Kidney capillary endothelial cell (primary cell): Measurements from ENCODE around the gene PPP3R1.

Experiments used
- DNase-seq: peaks from one replicate; pipeline ENCODE4 v3.0.0-alpha.2; 2018; ENCODE audit warnings: low spot score

Gene PPP3R1

GRCh38 chr2:68258851-68259250 lies 6.5 kb upstream of the PPP3R1 start:
- no peak for DNase-seq

DNA sequence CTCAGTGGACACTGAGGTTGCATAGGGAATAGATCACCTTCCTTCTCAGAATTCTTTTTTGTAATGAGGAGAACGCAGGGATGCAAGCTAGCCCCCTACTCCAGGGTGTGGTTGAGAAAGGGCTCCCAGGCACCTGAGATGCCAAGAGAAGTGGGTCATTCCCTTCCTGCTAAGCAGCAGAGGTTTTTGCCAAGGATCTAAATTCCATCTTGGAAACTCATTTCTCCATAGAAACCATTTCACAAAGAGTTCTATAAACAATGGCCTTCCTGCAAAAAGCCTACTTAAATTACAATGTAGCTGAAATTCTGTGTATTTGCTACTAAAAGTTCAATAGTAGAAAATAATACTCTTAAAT lies 3.7 kb upstream of the PPP3R1 start:
- DNase-seq = peak; percentile 37

DNA sequence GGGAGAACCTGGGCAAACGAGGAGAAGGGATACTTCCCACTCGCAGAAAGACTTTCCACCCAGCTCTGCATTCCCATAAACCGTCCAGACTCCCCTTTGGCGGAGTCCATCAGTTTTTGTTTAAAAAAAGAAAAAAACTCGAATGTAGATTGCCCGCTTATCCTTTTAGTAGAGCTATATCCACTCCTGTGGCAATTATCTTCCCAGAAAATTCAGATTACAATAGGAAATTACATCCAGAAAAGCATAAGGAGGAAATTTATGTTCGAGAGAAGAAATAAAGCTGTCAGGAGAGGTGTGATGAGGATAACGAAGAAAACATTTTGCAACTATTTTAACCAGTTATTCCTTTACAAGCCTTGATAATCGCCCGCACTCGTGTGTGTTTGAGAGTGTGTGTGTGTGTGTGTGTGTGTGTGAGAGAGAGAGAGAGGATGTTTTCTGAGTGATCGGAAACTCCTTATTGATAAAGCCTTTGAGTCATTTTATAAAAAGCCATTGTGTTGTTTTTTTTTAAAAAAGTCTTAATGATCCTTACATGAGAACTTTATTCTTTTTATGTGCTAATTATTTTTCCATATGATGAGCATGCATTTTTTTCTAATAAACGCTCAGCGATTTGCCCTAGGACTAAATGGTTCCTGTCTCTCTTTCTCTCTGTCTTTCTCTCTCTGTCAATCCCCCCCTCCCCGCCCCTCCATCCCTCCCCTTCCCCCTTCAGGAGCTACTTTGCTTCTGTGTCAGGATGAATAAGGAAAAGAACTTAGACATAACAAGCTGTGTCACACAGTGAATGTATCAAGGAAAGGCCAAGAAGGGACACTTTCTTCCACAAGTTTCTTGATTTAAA lies 1.1 kb upstream of the PPP3R1 start:
- DNase-seq = no peak

- DNase-seq = no peak
Measured at GRCh38 chr2:68251855-68252399, 405 bp downstream of the PPP3R1 start.

- peak; percentile 84 for DNase-seq
Measured at GRCh38 chr2:68251187-68251854, 1.0 kb downstream of the PPP3R1 start.

DNA sequence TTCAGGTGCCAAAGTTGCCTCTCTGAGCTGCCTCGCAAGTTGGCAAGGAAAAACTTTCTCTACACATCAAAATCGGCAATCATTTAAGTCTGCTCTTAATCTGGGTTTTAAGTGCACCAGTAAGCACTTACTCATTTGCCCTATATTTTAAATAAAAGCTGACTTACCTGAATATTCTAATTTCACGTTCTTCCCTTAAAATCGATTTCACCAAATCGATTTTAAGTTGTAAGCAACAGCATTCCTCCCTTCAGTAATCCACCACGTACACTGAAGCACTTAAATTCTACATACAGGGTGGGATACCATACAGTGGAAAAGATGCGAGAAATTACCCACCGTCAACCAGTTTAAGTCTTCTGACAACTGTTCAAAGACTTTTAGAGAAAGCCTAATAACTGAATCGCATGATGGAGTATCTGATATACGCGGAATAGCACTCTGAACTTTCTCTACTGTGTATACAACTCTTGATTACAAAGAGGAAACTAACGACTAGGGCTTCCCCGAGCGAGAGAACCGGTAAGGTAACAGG lies 1.6 kb downstream of the PPP3R1 start:
- no peak for DNase-seq

- DNase-seq = no peak
Measured at GRCh38 chr2:68250196-68250595, 2.1 kb downstream of the PPP3R1 start.

DNA sequence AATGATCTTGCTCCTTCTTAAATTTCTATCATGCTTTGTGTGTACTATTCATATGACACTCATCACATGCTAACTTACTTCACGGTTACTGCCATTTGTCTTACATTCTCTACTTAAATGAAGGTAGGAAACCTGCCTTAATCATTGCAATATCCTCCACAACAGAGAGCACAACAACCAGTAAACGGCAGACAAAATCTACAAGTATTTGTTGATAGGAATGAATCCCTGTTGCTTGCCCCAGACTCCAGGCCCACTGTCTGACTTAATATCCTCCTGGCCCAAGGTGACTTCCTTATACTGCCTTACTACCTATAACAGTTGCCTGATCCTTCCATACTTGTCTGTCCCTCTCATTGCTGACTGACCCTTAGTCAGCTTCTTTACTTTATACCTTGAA lies 3.5 kb downstream of the PPP3R1 start:
- no peak for DNase-seq

DNA sequence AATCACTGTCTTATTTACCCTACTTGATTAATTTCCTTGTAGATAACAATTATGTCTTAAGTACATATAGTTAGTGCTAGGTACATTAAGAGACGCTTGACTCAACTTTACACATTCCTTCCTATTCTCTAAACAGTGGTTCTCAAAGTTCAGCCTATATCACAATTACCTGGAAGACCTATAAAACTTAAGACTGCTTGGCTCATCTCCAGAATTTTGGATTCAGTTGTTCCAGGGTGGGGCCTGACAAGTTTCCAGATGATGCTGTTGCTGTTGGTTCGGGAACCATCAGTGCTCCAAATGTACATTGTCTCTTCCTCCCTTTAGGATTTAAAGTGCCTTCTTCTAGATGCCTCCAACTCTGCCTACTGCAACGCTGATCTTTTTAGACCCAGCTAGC lies 4.0 kb downstream of the PPP3R1 start:
- DNase-seq = no peak

DNA sequence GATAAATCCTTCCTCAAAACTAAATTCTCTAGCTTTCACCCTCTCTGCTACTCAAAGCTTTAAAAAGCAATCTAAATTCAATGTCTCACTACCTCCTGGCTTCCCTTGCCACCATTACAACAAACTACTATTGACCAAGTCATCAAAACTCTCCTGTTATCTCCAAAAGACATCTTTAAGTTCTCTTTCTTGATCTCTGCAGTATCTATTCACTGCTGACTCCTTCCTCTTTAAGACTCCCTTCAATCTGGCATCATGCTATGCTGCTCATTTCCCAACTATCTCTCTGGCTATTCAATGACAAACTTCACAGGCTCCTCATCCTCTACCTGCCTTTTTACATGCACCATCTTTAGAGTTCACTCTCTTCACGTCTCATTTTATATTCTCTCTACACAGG lies 5.9 kb downstream of the PPP3R1 start:
- DNase-seq = no peak

- no peak for DNase-seq
Measured at GRCh38 chr2:68245672-68246071, 6.7 kb downstream of the PPP3R1 start.

DNA sequence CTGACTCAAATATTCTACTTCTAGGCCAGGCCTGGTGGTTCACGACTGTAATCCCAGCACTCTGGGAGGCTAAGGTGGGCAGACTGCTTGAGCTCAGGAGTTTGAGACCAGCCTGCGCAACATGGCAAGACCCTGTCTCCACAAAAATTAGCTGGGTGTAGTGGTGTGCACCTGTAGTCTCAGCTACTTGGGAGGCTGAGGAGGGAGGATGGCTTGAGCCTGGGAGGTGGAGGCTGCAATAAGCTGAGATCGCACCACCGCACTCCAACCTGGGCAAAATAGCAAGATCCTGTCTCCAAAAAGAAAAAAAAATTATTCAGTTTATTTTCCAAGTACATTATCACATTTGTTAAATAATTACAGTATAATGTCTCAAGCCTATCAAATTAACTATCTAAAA lies 7.3 kb downstream of the PPP3R1 start:
- no peak for DNase-seq

DNA sequence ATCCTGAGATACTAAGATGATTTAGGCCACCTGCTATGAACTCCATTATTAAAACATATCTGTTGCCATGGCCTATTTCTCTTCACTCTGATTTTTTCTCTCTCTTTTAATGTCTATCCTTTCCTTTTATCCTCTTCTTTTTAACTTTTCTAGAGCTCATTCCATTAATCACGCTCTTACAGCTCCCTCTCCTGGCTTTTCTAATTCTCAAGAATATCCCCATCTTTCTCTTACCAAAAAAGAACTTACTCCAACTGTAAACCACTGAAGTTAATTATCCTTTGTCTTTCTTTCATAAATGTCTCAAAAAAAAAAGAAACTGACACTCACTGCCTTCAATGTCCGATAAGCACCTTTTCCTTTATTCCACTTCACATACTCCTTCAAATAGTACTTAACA lies 7.9 kb downstream of the PPP3R1 start:
- no peak for DNase-seq

DNA sequence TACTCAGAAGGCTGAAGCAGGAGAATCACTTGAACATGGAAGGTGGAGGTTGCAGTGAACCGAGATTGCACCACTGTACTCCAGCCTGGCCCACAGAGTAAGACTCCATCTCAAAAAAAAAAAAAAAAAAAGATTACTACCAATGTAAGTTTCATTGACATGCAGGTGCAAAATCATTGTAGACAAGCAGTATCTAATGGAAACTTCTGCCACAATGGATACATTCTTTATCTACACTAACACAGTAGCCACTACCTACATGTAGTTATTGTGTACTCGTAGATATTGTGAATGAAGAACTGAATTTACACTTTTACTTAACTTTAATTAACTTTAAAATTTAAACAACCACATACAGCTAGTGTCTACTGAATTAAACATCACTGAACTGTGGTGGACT lies 10.6 kb downstream of the PPP3R1 start:
- no peak for DNase-seq

GRCh38 chr2:68240446-68240845 lies 11.9 kb downstream of the PPP3R1 start:
- DNase-seq = no peak

DNA sequence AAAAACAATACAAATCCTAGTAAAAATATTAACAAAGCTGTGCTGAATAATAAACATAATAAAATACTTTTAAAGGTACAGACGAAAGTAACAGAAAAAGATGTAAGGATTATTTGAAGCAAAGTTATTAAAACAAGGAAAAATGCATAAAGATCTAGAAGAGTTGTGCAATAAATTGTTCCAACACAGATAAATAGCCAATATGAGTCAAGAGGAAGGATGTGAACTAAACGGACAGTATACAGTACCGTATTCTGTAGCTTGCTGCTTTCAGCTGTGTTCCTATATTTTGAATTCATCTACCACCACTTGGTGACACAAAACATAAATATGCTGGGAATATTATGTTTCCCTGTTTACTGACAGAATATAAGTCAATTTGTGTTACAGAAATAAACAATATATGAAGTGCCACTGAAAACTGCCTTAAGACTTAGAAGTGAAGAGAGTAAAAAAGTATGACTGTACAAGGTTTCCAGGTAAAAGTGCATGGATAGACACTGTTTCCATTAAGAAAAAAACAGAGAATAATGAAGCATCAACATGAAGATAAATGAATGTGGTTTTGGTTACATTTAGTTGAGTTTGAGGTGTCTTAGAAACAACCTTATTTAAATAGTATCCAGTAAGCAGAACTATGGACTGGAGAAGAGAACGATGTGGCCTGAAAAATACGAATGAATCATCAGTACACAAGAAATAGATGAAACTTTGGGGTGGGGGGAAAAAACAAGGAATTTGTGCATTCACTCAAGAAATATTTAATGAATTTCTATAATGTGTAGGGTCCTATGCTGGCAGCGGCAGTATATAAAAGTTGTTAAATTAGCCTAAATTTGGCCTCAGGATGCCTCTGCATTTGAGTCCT lies 13.1 kb downstream of the PPP3R1 start:
- DNase-seq = peak; percentile 54

GRCh38 chr2:68237976-68238580 lies 14.3 kb downstream of the PPP3R1 start:
- no peak for DNase-seq

GRCh38 chr2:68237404-68237803 lies 14.9 kb downstream of the PPP3R1 start:
- no peak for DNase-seq

GRCh38 chr2:68236876-68237275 lies 15.5 kb downstream of the PPP3R1 start:
- DNase-seq = no peak

DNA sequence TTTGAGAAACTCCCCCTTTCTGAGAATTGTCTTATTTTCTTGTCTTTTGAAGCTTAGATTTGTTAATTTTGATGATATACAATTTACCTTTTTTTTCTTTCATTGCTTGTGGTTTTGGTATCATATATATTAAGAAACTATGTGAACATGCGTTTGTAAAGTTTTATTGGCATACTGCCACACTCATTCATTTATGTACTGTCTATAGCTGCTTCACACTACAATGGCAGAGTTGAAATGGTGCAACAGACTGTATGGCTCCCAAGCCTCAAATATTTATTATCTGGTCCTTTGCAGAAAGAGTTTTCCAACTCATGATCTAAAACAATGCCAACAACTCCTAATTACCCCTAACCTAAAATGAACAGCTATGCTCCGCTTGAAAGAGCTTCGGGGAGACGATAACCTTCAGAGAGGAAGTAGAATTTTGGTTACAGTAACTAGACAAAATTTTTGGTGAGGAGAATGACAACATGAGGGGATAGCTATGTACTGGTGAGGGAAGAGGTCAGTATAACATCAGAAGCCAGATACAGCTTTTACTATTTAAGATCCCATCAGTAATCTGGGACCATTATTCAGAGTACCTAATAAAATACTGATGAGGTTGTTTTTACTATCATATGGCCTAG lies 16.1 kb downstream of the PPP3R1 start:
- no peak for DNase-seq

DNA sequence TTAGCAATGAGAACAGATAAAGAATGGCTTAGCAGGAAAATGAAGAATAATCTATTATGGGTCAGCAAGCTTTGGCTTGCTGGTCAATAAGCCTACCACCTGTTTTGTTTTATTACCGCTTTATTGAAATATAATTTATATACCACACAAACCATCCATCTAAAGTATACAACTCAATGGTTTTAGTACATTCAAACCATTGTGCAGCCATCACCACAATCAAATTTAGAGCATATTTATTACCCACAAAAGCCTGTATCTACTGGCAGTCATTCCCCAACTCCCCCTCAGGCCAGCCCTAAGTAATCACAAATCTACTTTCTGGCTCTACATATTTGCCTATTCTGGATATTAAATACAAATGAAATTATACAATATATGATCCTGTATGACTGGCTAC lies 17.2 kb downstream of the PPP3R1 start:
- no peak for DNase-seq
